Activated naive CD4-positive, alpha-beta T cell treated with anti-CD3 and anti-CD28 coated beads, Interleukin-2, amount 50 U/mL, for 24 hours (primary cell): ENCODE data around the gene RPS3.
A peak's percentile ranks its signal among the peaks of the same experiment; 100 is the strongest.
"Not testable (repeated sequence)": the region's sequence is repeated elsewhere in the genome, so short reads cannot be mapped to it uniquely, and the experiment has no call there.

Experiments used
- H3K27ac Mint-ChIP-seq: one replicate; pipeline ENCODE4 v1.8.0; 2021; ENCODE audit warnings: mild to moderate bottlenecking, mixed read lengths
- H3K27me3 Mint-ChIP-seq: one replicate; pipeline ENCODE4 v1.8.0; 2021; ENCODE audit warnings: mixed read lengths
- H3K36me3 Mint-ChIP-seq: one replicate; pipeline ENCODE4 v1.8.0; 2021; ENCODE audit warnings: mixed read lengths
- H3K4me1 Mint-ChIP-seq: one replicate; pipeline ENCODE4 v1.8.0; 2021; ENCODE audit warnings: mixed read lengths
- H3K4me3 Mint-ChIP-seq: one replicate; pipeline ENCODE4 v1.8.0; 2021; ENCODE audit warnings: mild to moderate bottlenecking, mixed read lengths
- H3K9me3 Mint-ChIP-seq: one replicate; pipeline ENCODE4 v1.8.0; 2021; ENCODE audit warnings: mixed read lengths

RPS3 gene

GRCh38 chr11:75399344-75400145, at the start of gene RPS3:
RPS3 (plus strand) TSS chr11:75399518; CDS start chr11:75399548, 30 bp downstream.
- Mint-ChIP-seq H3K4me3 (peak within 1 kb of the TSS; percentile 98), H3K27ac (peak within 1 kb of the TSS; percentile 97), H3K36me3 (peaks cover 45% of the 10 kb centered on the region), H3K27me3 (no peaks in the 10 kb centered on the region), H3K9me3 (no peaks in the 10 kb centered on the region), H3K4me1 (peaks cover 37% of the 10 kb centered on the region)

GRCh38 chr11:75349521-75350116, 49.7 kb upstream of the RPS3 start:
- Mint-ChIP-seq H3K4me3 (peak overlapping the region; percentile 90), H3K27ac (peak overlapping the region; percentile 57), H3K36me3 (no peaks in the 10 kb centered on the region), H3K4me1 (peaks cover 84% of the 10 kb centered on the region), H3K9me3 (no peaks in the 10 kb centered on the region), H3K27me3 (no peaks in the 10 kb centered on the region)

- peaks cover 80% of the 10 kb centered on the region for H3K4me1 Mint-ChIP-seq
- peak overlapping the region; percentile 90 for H3K4me3 Mint-ChIP-seq
- no peaks in the 10 kb centered on the region for H3K36me3 Mint-ChIP-seq
- H3K9me3 Mint-ChIP-seq: no peaks in the 10 kb centered on the region
- no peaks in the 10 kb centered on the region for H3K27me3 Mint-ChIP-seq
- peak overlapping the region; percentile 93 for H3K27ac Mint-ChIP-seq
Measured at GRCh38 chr11:75350122-75350742, 49.1 kb upstream of the RPS3 start.

- peak overlapping the region; percentile 87 for H3K27ac Mint-ChIP-seq
- H3K4me3 Mint-ChIP-seq: peak overlapping the region; percentile 90
- peaks cover 80% of the 10 kb centered on the region for H3K4me1 Mint-ChIP-seq
- H3K36me3 Mint-ChIP-seq: no peaks in the 10 kb centered on the region
- H3K27me3 Mint-ChIP-seq: no peaks in the 10 kb centered on the region
- H3K9me3 Mint-ChIP-seq: no peaks in the 10 kb centered on the region
Measured at GRCh38 chr11:75350743-75351540, 48.4 kb upstream of the RPS3 start.

GRCh38 chr11:75351541-75351790, 47.9 kb upstream of the RPS3 start, which contains the start of gene ARRB1:
ARRB1 (minus strand) TSS chr11:75351661; CDS start chr11:75351607, 54 bp downstream.
- no peaks in the 10 kb centered on the region for H3K36me3 Mint-ChIP-seq
- H3K27me3 Mint-ChIP-seq: no peaks in the 10 kb centered on the region
- peak within 1 kb of the TSS; percentile 91 for H3K27ac Mint-ChIP-seq
- no peaks in the 10 kb centered on the region for H3K9me3 Mint-ChIP-seq
- peak within 1 kb of the TSS; percentile 90 for H3K4me3 Mint-ChIP-seq
- H3K4me1 Mint-ChIP-seq: peaks cover 80% of the 10 kb centered on the region

GRCh38 chr11:75351791-75352587, 47.3 kb upstream of the RPS3 start:
- H3K27ac Mint-ChIP-seq: peak overlapping the region; percentile 91
- H3K27me3 Mint-ChIP-seq: no peaks in the 10 kb centered on the region
- H3K4me3 Mint-ChIP-seq: peak overlapping the region; percentile 89
- H3K36me3 Mint-ChIP-seq: no peaks in the 10 kb centered on the region
- H3K9me3 Mint-ChIP-seq: no peaks in the 10 kb centered on the region
- H3K4me1 Mint-ChIP-seq: peaks cover 77% of the 10 kb centered on the region

- Mint-ChIP-seq H3K4me1 (peaks cover 70% of the 10 kb centered on the region), H3K4me3 (peak overlapping the region; percentile 89), H3K27ac (peak overlapping the region; percentile 76), H3K27me3 (no peaks in the 10 kb centered on the region), H3K36me3 (no peaks in the 10 kb centered on the region), H3K9me3 (no peaks in the 10 kb centered on the region)
Measured at GRCh38 chr11:75352588-75353206, 46.6 kb upstream of the RPS3 start.

- Mint-ChIP-seq H3K9me3 (no peaks in the 10 kb centered on the region), H3K4me3 (no peak overlapping the region), H3K27me3 (no peaks in the 10 kb centered on the region), H3K36me3 (no peaks in the 10 kb centered on the region), H3K27ac (no peak overlapping the region), H3K4me1 (peaks cover 47% of the 10 kb centered on the region)
Measured at GRCh38 chr11:75355051-75355450, 44.3 kb upstream of the RPS3 start.

GRCh38 chr11:75356613-75357012, 42.7 kb upstream of the RPS3 start:
- no peaks in the 10 kb centered on the region for H3K36me3 Mint-ChIP-seq

GRCh38 chr11:75362285-75362684, 37.0 kb upstream of the RPS3 start:
- H3K4me1 Mint-ChIP-seq, H3K36me3 Mint-ChIP-seq, H3K27me3 Mint-ChIP-seq, H3K27ac Mint-ChIP-seq, H3K9me3 Mint-ChIP-seq, H3K4me3 Mint-ChIP-seq: not testable (repeated sequence)

More at GRCh38 chr11:75356613-75357012, 42.7 kb upstream of the RPS3 start:
- Mint-ChIP-seq H3K27me3 (no peaks in the 10 kb centered on the region), H3K9me3 (no peaks in the 10 kb centered on the region), H3K4me1 (peaks cover 36% of the 10 kb centered on the region), H3K4me3 (no peak overlapping the region), H3K27ac (peak overlapping the region; percentile 52)

- no peaks in the 10 kb centered on the region for H3K27me3 Mint-ChIP-seq
- no peak overlapping the region for H3K4me3 Mint-ChIP-seq
- H3K4me1 Mint-ChIP-seq: peaks cover 11% of the 10 kb centered on the region
- H3K36me3 Mint-ChIP-seq: no peaks in the 10 kb centered on the region
- H3K9me3 Mint-ChIP-seq: no peaks in the 10 kb centered on the region
- no peak overlapping the region for H3K27ac Mint-ChIP-seq
Measured at GRCh38 chr11:75365711-75366181, 33.6 kb upstream of the RPS3 start.

- not testable (repeated sequence) for H3K27ac Mint-ChIP-seq, H3K4me3 Mint-ChIP-seq, H3K36me3 Mint-ChIP-seq, H3K9me3 Mint-ChIP-seq, H3K27me3 Mint-ChIP-seq
- H3K4me1 Mint-ChIP-seq: peaks cover 11% of the 10 kb centered on the region
Measured at GRCh38 chr11:75366826-75367225, 32.5 kb upstream of the RPS3 start.

GRCh38 chr11:75369560-75370255, 29.6 kb upstream of the RPS3 start:
- no peaks in the 10 kb centered on the region for H3K27me3 Mint-ChIP-seq
- peak overlapping the region; percentile 20 for H3K4me3 Mint-ChIP-seq
- no peaks in the 10 kb centered on the region for H3K36me3 Mint-ChIP-seq
- peaks cover 14% of the 10 kb centered on the region for H3K4me1 Mint-ChIP-seq
- no peaks in the 10 kb centered on the region for H3K9me3 Mint-ChIP-seq
- H3K27ac Mint-ChIP-seq: no peak overlapping the region
